Measurements from ENCODE around the gene MSI2.

- TF ChIP-seq EP300 (IDR thresholded peaks at IDR 0.05; ENCODE audit: borderline replicate concordance in 1 of 2, low read depth in 1 of 2, low read length in 1 of 2) = peak in 1 of 2 experiments; percentile 42; a peak in 1 of 4 replicates
- peak; percentile 39 for TF ChIP-seq RCOR1 (IDR thresholded peaks at IDR 0.05; ENCODE audit: low read length)
- no peak for TF ChIP-seq SIN3A (IDR thresholded peaks at IDR 0.05; ENCODE audit: borderline replicate concordance, low read depth, low read length)
- TF ChIP-seq REST (IDR thresholded peaks at IDR 0.05; ENCODE audit: low read depth, low read length) = no peak
These were observed 329.9 kb downstream of the MSI2 start for GRCh38 chr17:57586196-57586740.
